ENCODE data around the gene ANKRD9. TPM values are rescaled to one million over a fixed set of nuclear protein-coding genes. Genes with fewer than 3 reads are reported as not detected.

Gene ANKRD9
- total and polyA plus RNA-seq, 9 of the 15 experiments (the other 6 are each of a cell fraction or from before 2014, with no cell fraction given): 0.04 to 32.9 (median 5.3) TPM

DNA sequence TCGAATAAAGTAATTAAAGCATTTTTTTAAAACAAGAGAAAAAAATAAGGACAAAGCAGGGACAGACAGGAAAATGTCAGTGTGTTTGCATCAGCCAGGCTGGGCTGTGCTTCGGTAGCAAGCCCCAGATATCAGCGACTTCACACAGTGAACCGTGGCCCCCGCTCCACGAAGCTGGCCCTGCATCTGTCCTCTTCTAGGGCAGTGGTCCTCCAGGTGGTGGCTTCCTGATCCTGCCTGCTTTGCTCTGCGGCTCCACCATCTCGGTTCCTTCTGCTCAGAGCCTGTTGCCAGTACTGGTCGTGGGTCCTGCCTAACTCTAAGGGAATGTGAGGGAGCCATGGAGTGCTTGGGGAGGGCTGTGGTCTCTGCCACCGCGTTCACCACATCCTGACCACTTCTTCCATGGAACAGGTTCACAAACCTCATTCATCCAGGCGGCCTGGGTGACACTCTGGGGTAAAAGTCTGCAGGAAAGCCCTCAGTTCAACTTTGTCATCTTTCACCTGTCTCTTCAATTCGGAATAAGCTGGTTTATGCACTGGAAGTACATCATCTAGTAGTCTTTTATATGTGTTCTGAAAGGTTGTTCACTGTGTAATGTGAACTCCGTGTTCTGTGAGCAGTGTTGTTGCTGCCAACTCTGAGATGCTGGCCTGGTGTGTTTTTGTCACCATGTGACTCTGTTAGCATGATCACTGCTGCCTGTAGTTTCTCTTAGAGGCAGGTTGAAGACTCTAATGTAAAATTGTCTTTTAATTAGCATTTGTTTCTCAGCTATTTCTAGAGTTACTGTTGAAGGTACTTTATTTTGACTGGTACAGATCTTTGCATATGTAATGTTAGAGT lies 47.9 kb downstream of the ANKRD9 start (continued):
- TF ChIP-seq, protein P1, sequence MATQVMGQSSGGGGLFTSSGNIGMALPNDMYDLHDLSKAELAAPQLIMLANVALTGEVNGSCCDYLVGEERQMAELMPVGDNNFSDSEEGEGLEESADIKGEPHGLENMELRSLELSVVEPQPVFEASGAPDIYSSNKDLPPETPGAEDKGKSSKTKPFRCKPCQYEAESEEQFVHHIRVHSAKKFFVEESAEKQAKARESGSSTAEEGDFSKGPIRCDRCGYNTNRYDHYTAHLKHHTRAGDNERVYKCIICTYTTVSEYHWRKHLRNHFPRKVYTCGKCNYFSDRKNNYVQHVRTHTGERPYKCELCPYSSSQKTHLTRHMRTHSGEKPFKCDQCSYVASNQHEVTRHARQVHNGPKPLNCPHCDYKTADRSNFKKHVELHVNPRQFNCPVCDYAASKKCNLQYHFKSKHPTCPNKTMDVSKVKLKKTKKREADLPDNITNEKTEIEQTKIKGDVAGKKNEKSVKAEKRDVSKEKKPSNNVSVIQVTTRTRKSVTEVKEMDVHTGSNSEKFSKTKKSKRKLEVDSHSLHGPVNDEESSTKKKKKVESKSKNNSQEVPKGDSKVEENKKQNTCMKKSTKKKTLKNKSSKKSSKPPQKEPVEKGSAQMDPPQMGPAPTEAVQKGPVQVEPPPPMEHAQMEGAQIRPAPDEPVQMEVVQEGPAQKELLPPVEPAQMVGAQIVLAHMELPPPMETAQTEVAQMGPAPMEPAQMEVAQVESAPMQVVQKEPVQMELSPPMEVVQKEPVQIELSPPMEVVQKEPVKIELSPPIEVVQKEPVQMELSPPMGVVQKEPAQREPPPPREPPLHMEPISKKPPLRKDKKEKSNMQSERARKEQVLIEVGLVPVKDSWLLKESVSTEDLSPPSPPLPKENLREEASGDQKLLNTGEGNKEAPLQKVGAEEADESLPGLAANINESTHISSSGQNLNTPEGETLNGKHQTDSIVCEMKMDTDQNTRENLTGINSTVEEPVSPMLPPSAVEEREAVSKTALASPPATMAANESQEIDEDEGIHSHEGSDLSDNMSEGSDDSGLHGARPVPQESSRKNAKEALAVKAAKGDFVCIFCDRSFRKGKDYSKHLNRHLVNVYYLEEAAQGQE (IDR thresholded peaks at IDR 0.05; ENCODE audit: borderline replicate concordance): no peak
- TF ChIP-seq, protein P1 (CRISPR knock-in tag; IDR thresholded peaks at IDR 0.05; ENCODE audit: low read depth): peak; percentile 45; the same call in 1 of the 2 replicates
- TF ChIP-seq ZNF589 (CRISPR knock-in tag; IDR thresholded peaks at IDR 0.05; ENCODE audit: low read depth) (peak; percentile 85), ZNF175 (CRISPR knock-in tag; IDR thresholded peaks at IDR 0.05; ENCODE audit: low read depth) (peak; percentile 95), EP300 (IDR thresholded peaks at IDR 0.05; ENCODE audit: low read length) (peak; percentile 48; the same call in 1 of the 2 replicates), POLR2G (IDR thresholded peaks at IDR 0.05; ENCODE audit: low read depth, low read length) (peak; percentile 71), NUFIP1 (IDR thresholded peaks at IDR 0.05; ENCODE audit: partially characterized antibody) (no peak), PPARD (CRISPR knock-in tag; IDR thresholded peaks at IDR 0.05) (no peak), CXXC5 (CRISPR knock-in tag; IDR thresholded peaks at IDR 0.05) (peak; percentile 65), PTRF (tag; IDR thresholded peaks at IDR 0.05) (no peak), RBM17 (IDR thresholded peaks at IDR 0.05; ENCODE audit: borderline replicate concordance, low read depth, low read length) (no peak), CEBPG (CRISPR knock-in tag; IDR thresholded peaks at IDR 0.05) (peak; percentile 92), CEBPG (tag; conservative IDR thresholded peaks at IDR 0.05 in 1 of 2, IDR thresholded peaks at IDR 0.05 in 1 of 2) (peak; percentile 55 to 84), LEF1 (IDR thresholded peaks at IDR 0.05) (no peak; the same call in 1 of the 2 replicates), DMBX1 (CRISPR knock-in tag; IDR thresholded peaks at IDR 0.05; ENCODE audit: borderline replicate concordance) (peak; percentile 78; the same call in 1 of the 2 replicates), TAF9B (IDR thresholded peaks at IDR 0.05; ENCODE audit: partially characterized antibody) (no peak)
- TF ChIP-seq, protein P2, sequence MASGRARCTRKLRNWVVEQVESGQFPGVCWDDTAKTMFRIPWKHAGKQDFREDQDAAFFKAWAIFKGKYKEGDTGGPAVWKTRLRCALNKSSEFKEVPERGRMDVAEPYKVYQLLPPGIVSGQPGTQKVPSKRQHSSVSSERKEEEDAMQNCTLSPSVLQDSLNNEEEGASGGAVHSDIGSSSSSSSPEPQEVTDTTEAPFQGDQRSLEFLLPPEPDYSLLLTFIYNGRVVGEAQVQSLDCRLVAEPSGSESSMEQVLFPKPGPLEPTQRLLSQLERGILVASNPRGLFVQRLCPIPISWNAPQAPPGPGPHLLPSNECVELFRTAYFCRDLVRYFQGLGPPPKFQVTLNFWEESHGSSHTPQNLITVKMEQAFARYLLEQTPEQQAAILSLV (tag; IDR thresholded peaks at IDR 0.05): 0 out of 2 replicates have a peak, but pooled peaks have one; percentile 13
